ENCODE measurements around the gene CSRNP2.
"Not testable (repeated sequence)": the region's sequence is repeated elsewhere in the genome, so short reads cannot be mapped to it uniquely, and the experiment has no call there.

The CSRNP2 gene
- 12.6 to 70.2 (median 27.1) reads per million in 18 experiments for total RNA-seq

- peak; percentile 94 to 97 for DNase-seq
These were observed at the start of gene CSRNP2 for GRCh38 chr12:51083126-51083833. TSS of gene CSRNP2 (minus strand) at chr12:51083596. CDS start at chr12:51076561, 7,035 bp downstream.

GRCh38 chr12:51132693-51133092 lies 49.3 kb upstream of the CSRNP2 start:
- no peak for DNase-seq

- DNase-seq, result peak; percentile 0 to 15
These were observed 48.5 kb upstream of the CSRNP2 start for GRCh38 chr12:51131745-51132521.

GRCh38 chr12:51128919-51129318 lies 45.5 kb upstream of the CSRNP2 start:
- no peak for DNase-seq

GRCh38 chr12:51127050-51127729 lies 43.8 kb upstream of the CSRNP2 start:
- DNase-seq, result no peak

- DNase-seq, result no peak
These were observed 42.9 kb upstream of the CSRNP2 start for GRCh38 chr12:51126297-51126696.

GRCh38 chr12:51124504-51124903 lies 41.1 kb upstream of the CSRNP2 start:
- DNase-seq, result no peak

GRCh38 chr12:51122844-51123243 lies 39.4 kb upstream of the CSRNP2 start:
- no peak for DNase-seq

GRCh38 chr12:51118706-51119105 lies 35.3 kb upstream of the CSRNP2 start:
- DNase-seq, result no peak

GRCh38 chr12:51115533-51115932 lies 32.1 kb upstream of the CSRNP2 start:
- no peak for DNase-seq

GRCh38 chr12:51108136-51108535 lies 24.7 kb upstream of the CSRNP2 start:
- peak; percentile 27 to 34 for DNase-seq

GRCh38 chr12:51103977-51104376 lies 20.6 kb upstream of the CSRNP2 start:
- DNase-seq, result no peak

GRCh38 chr12:51098611-51099010 lies 15.2 kb upstream of the CSRNP2 start:
- DNase-seq, result no peak

- DNase-seq, result peak in 1 of 2 donors; percentile 40
These were observed 7.4 kb upstream of the CSRNP2 start for GRCh38 chr12:51090705-51091229.

- no peak for DNase-seq
These were observed 4.4 kb upstream of the CSRNP2 start for GRCh38 chr12:51087818-51088217.

- no peak for DNase-seq
These were observed 3.5 kb upstream of the CSRNP2 start for GRCh38 chr12:51086933-51087332.

GRCh38 chr12:51085757-51086156 lies 2.4 kb upstream of the CSRNP2 start:
- peak; percentile 43 to 53 for DNase-seq

GRCh38 chr12:51082561-51083125 lies 753 bp downstream of the CSRNP2 start:
- peak in 1 of 2 donors; percentile 16 for DNase-seq

- DNase-seq, result no peak
These were observed 2.0 kb downstream of the CSRNP2 start for GRCh38 chr12:51081421-51081820.

GRCh38 chr12:51080136-51080535 lies 3.3 kb downstream of the CSRNP2 start:
- DNase-seq, result no peak

- DNase-seq, result not testable (repeated sequence)
These were observed 4.5 kb downstream of the CSRNP2 start for GRCh38 chr12:51078866-51079265.

- DNase-seq, result not testable (repeated sequence)
These were observed 5.0 kb downstream of the CSRNP2 start for GRCh38 chr12:51078346-51078745.

GRCh38 chr12:51077930-51078329 lies 5.5 kb downstream of the CSRNP2 start:
- DNase-seq, result no peak
